ENCODE data around the gene PRPSAP1. TPM values are rescaled to one million over a fixed set of nuclear protein-coding genes. Genes with fewer than 3 reads are reported as not detected.

PRPSAP1 gene
- polyA plus RNA-seq, 1 of the 3 experiments (the other 2 are of a cell fraction), result 118 TPM

DNA sequence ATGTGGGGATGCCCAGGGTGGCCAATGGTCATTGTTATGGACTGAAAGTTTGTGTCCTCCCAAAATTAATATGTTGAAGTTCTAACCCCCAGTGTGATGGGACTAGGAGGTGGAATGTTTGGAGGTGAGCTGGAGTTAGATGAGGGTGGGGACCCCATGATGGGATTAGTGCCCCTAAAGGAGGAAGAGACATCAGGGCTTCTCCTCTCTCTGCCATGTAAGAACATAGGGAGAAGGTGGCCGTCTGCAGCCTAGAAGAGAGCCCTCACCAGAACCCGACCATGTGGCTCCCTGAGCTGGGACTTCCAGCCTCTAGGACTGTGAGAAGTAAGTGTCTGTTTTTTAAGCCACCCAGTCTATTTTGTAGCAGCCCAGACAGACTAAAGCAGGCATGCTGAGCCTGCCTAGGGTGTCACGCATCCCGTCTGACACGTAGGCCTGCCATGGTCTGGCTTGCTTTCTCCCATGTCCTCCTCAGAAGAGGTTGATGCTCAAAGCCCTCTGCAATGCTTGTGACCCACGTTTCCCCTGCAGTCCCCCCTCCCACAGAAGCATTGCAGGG lies 4.0 kb upstream of the PRPSAP1 start:
- Histone ChIP-seq H3K9ac (no peak overlapping the region), H3K36me3 (replicated peaks in 1 of 2; ENCODE audit: control insufficient read depth in 1 of 2, insufficient read depth in 2 of 2, low read length in 1 of 2) (no peaks in the 10 kb centered on the region), H3K79me2 (ENCODE audit: insufficient read depth) (peaks cover 6% of the 10 kb centered on the region), H3K9me3 (no peaks in the 10 kb centered on the region), H3K27me3 (ENCODE audit: insufficient read depth) (no peaks in the 10 kb centered on the region), H2AFZ (ENCODE audit: low read depth) (no peak overlapping the region), H3K4me3 (ENCODE audit: low read depth in 2 of 2, low read length in 1 of 2) (no peak overlapping the region), H3K9me2 (no peaks in the 10 kb centered on the region), H3K4me1 (ENCODE audit: control insufficient read depth in 1 of 2, insufficient read depth in 2 of 2, low read depth in 1 of 2, low read length in 1 of 2) (peaks cover 4 to 6% of the 10 kb centered on the region in 2 experiments; a peak in 2 of 4 replicates), H3F3A (replicated peaks; ENCODE audit: insufficient read depth) (peaks cover 4% of the 10 kb centered on the region), H3K27ac (ENCODE audit: low read depth in 2 of 2, low read length in 1 of 2) (no peak overlapping the region), H3K4me2 (no peak overlapping the region), H4K20me1 (ENCODE audit: insufficient read depth) (no peaks in the 10 kb centered on the region)
- TF ChIP-seq FOSL2 (IDR thresholded peaks at IDR 0.05; ENCODE audit: borderline replicate concordance, low read depth) (no peak), RXRA (IDR thresholded peaks at IDR 0.05; ENCODE audit: borderline replicate concordance, low read depth) (no peak), NFIC (IDR thresholded peaks at IDR 0.05; ENCODE audit: borderline replicate concordance) (no peak)
- TF ChIP-seq, protein P1, sequence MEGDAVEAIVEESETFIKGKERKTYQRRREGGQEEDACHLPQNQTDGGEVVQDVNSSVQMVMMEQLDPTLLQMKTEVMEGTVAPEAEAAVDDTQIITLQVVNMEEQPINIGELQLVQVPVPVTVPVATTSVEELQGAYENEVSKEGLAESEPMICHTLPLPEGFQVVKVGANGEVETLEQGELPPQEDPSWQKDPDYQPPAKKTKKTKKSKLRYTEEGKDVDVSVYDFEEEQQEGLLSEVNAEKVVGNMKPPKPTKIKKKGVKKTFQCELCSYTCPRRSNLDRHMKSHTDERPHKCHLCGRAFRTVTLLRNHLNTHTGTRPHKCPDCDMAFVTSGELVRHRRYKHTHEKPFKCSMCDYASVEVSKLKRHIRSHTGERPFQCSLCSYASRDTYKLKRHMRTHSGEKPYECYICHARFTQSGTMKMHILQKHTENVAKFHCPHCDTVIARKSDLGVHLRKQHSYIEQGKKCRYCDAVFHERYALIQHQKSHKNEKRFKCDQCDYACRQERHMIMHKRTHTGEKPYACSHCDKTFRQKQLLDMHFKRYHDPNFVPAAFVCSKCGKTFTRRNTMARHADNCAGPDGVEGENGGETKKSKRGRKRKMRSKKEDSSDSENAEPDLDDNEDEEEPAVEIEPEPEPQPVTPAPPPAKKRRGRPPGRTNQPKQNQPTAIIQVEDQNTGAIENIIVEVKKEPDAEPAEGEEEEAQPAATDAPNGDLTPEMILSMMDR (IDR thresholded peaks at IDR 0.05), result no peak
- TF ChIP-seq, protein P2, sequence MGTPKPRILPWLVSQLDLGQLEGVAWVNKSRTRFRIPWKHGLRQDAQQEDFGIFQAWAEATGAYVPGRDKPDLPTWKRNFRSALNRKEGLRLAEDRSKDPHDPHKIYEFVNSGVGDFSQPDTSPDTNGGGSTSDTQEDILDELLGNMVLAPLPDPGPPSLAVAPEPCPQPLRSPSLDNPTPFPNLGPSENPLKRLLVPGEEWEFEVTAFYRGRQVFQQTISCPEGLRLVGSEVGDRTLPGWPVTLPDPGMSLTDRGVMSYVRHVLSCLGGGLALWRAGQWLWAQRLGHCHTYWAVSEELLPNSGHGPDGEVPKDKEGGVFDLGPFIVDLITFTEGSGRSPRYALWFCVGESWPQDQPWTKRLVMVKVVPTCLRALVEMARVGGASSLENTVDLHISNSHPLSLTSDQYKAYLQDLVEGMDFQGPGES (IDR thresholded peaks at IDR 0.05; ENCODE audit: low read depth, low read length), result no peak
- 88% methylated on average over 6 of the region's 6 CpGs for WGBS (ENCODE audit: low lambda C conversion rate)
- POLR2A ChIA-PET, result no interaction called here
- DNase-seq, result no peak
- CTCF ChIA-PET, result interaction anchor here (1.0 to 8.3 kb wide), 4 partner anchors 13 to 101 kb away, joined by 5 to 128 read pairs (median 8); partner anchors contain the start of gene SPHK1

DNA sequence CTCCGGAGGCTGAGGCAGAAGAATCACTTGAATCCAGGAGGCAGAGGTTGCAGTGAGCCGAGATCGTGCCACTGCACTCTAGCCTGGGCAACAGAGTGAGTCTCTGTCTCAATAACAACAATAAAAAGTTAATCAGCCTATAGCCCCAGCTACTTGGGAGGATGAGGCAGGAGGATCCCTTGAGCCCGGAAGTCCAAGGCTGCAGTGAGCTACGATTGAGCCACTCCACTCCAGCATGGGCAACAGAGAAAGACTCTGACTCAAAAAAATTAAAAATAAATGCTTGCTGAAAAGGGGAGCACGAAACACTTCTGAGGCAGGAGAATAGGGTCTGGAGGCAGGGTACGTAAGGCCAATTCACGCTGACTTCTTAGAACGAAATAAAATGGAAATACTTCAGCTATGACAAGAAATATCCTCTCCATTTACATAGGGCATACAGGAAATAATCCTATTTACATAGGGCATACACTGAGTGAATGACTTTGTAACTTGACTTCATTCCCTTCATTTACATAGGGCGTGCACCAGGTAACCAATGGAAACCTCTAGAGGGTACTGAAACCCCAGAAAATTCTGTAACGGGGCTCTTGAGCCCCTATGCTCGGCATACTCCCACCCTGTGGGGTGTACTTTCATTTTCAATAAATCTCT lies 3.2 kb upstream of the PRPSAP1 start:
- TF ChIP-seq FOXJ3 (CRISPR knock-in tag; IDR thresholded peaks at IDR 0.05) (no peak), FOSL2 (IDR thresholded peaks at IDR 0.05; ENCODE audit: borderline replicate concordance, low read depth) (no peak), MEF2A (IDR thresholded peaks at IDR 0.05; ENCODE audit: borderline replicate concordance, low read depth) (no peak), JUND (IDR thresholded peaks at IDR 0.05) (no peak), GABPA (IDR thresholded peaks at IDR 0.05; ENCODE audit: low read depth) (no peak), RFX5 (IDR thresholded peaks at IDR 0.05; ENCODE audit: low read length) (no peak), FOXM1 (IDR thresholded peaks at IDR 0.05; ENCODE audit: low read depth) (no peak), SMC3 (IDR thresholded peaks at IDR 0.05; ENCODE audit: low read depth, low read length) (no peak), ELF1 (IDR thresholded peaks at IDR 0.05) (no peak), RCOR1 (IDR thresholded peaks at IDR 0.05; ENCODE audit: low read length) (no peak)
- TF ChIP-seq, protein P3, sequence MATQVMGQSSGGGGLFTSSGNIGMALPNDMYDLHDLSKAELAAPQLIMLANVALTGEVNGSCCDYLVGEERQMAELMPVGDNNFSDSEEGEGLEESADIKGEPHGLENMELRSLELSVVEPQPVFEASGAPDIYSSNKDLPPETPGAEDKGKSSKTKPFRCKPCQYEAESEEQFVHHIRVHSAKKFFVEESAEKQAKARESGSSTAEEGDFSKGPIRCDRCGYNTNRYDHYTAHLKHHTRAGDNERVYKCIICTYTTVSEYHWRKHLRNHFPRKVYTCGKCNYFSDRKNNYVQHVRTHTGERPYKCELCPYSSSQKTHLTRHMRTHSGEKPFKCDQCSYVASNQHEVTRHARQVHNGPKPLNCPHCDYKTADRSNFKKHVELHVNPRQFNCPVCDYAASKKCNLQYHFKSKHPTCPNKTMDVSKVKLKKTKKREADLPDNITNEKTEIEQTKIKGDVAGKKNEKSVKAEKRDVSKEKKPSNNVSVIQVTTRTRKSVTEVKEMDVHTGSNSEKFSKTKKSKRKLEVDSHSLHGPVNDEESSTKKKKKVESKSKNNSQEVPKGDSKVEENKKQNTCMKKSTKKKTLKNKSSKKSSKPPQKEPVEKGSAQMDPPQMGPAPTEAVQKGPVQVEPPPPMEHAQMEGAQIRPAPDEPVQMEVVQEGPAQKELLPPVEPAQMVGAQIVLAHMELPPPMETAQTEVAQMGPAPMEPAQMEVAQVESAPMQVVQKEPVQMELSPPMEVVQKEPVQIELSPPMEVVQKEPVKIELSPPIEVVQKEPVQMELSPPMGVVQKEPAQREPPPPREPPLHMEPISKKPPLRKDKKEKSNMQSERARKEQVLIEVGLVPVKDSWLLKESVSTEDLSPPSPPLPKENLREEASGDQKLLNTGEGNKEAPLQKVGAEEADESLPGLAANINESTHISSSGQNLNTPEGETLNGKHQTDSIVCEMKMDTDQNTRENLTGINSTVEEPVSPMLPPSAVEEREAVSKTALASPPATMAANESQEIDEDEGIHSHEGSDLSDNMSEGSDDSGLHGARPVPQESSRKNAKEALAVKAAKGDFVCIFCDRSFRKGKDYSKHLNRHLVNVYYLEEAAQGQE (IDR thresholded peaks at IDR 0.05; ENCODE audit: low read depth, low read length), result no peak
- H3K4me1 ChIP-seq (ENCODE audit: control insufficient read depth in 1 of 2, insufficient read depth in 2 of 2, low read depth in 1 of 2, low read length in 1 of 2), result peaks cover 7% of the 10 kb centered on the region in 2 experiments; a peak in 2 of 4 replicates
- H3K9ac ChIP-seq, result no peak overlapping the region
- H3K4me2 ChIP-seq, result no peak overlapping the region
- ChIA-PET CTCF (interaction anchor here (0.7 to 8.3 kb wide), 3 partner anchors 30 to 102 kb away, joined by 3 to 128 read pairs (median 8); partner anchors contain the start of gene SPHK1), POLR2A (no interaction called here)
- no peak for DNase-seq
- H3K27ac ChIP-seq (ENCODE audit: low read depth in 2 of 2, low read length in 1 of 2), result no peak overlapping the region
- H2AFZ ChIP-seq (ENCODE audit: low read depth), result no peak overlapping the region
- WGBS (ENCODE audit: low lambda C conversion rate), result 84% methylated on average over 12 of the region's 12 CpGs
- H3F3A ChIP-seq (replicated peaks; ENCODE audit: insufficient read depth), result peaks cover 7% of the 10 kb centered on the region
- H4K20me1 ChIP-seq (ENCODE audit: insufficient read depth), result no peaks in the 10 kb centered on the region
- H3K4me3 ChIP-seq (ENCODE audit: low read depth in 2 of 2, low read length in 1 of 2), result no peak overlapping the region
- peaks cover 14% of the 10 kb centered on the region for H3K79me2 ChIP-seq (ENCODE audit: insufficient read depth)
- no peaks in the 10 kb centered on the region for H3K36me3 ChIP-seq (replicated peaks in 1 of 2; ENCODE audit: control insufficient read depth in 1 of 2, insufficient read depth in 2 of 2, low read length in 1 of 2)
- H3K27me3 ChIP-seq (ENCODE audit: insufficient read depth), result no peaks in the 10 kb centered on the region
- H3K9me2 ChIP-seq, result no peaks in the 10 kb centered on the region
- H3K9me3 ChIP-seq, result no peaks in the 10 kb centered on the region

Data from SK-N-SH (cell line).